HG03354 (cell line): ENCODE measurements around the gene RPS6KL1.
A peak's percentile ranks its signal among the peaks of the same experiment; 100 is the strongest.
"Not testable (repeated sequence)": the region's sequence is repeated elsewhere in the genome, so short reads cannot be mapped to it uniquely, and the experiment has no call there.

ENCODE experiments used
- ATAC-seq: cut with Tn5 transposase; IDR thresholded peaks from one replicate; pipeline ENCODE4 v1.9.1; 2021; ENCODE audit warnings: mild to moderate bottlenecking; ENCODE audit not compliant: unreplicated experiment, poor library complexity, severe bottlenecking

RPS6KL1 gene

GRCh38 chr14:74938531-74939495 lies 15.8 kb upstream of the RPS6KL1 start:
- ATAC-seq, result no peak

GRCh38 chr14:74937171-74937570 lies 14.1 kb upstream of the RPS6KL1 start:
- ATAC-seq, result no peak

DNA sequence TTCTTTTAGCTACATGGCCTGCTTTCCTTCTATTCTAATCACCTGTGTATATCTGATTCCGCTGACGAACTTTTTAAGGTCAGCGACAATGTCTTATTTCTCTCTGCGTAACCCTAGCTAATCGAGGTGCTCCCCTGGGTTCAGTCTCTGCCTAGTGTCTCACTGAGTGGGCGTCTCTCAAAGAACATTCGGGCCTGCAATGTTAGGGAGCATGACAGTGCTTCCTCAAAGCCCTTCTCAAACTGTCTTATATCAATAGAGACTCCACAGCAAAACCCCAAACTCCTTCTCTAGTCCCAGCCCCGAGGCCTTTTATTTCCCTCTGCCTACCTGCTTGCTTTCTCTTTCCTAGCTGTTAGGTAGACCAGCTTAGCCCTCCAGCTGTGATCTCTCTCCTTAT lies 13.7 kb upstream of the RPS6KL1 start:
- no peak for ATAC-seq

GRCh38 chr14:74936151-74936550 lies 13.1 kb upstream of the RPS6KL1 start:
- no peak for ATAC-seq

DNA sequence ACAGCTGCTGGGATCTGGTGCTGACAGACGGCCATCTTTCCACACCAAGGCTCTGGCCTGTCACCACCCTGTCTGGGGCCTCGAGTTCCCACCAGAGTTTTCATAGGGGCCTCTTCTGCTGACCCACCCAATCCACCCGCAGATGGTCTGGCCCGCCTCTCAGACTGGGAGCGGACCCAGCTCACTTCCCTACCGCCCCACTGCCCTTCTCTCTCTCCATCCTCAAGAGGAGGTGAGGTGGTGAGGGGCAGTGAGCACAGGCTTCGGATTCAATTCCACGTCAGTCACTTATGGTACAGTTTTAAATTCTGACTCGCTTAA lies 12.3 kb upstream of the RPS6KL1 start:
- ATAC-seq, result no peak

DNA sequence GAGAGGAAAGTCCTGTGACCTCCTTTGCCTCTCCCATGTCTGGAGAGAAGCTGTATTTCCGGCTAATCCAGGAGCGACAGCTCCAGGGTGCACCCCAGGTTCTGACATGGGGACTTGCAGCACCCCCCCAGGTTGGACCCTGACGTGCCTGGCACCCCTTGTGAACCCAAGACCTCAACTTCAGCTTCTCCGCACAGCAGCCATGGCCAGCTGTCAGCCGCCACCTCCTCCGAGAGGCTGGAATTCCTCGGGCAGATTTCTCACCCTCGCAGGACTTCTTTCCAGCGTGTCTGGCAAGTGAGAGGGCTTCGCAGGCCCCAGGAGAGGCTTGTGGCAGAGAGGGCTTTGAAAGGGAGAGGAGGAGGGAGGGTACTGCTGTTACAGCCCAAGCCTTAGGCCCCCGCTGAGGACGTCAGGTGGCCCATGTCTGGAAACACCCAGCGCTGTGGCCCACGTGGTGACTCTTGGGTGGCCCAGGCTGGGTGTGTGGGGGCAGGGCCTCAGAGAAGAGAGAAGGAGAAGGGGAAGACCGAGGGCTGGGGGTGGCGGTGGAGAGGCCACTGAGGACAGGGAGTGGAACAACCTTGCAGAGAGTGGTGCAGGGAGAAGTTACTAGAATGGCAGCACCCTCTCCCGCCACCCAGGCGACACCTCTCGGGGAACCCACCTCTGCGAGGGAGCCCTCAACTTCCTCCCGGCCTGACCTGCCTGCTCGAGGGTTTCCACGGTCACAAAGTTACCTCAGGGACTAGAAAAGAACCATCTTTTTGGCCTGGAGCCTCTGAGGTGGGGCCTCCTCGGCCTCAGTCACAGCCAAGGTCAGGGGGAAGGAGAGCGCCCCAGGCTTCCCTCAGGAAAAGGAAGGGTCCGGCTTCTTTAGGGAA lies 11.7 kb upstream of the RPS6KL1 start:
- ATAC-seq, result peak; percentile 47

GRCh38 chr14:74934041-74934440 lies 11.0 kb upstream of the RPS6KL1 start:
- no peak for ATAC-seq

DNA sequence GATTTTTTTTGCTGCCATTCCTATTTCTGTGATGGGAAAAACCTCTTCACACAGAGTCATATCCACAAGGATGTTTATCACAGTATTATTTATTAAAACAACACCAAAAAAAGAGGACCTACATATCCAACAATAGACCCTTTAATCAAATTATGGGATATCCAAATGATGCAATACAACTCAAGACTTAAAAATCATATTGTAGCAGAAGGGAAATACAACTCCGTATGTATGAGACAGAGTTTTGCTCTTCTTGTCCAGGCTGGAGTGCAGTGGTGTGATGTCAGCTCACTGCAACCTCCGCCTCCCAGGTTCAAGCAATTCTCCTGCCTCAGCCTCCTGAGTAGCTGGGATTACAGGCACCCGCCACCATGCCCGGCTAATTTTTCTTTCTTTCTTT lies 9.9 kb upstream of the RPS6KL1 start:
- not testable (repeated sequence) for ATAC-seq

- no peak for ATAC-seq
Measured at GRCh38 chr14:74932401-74932901, 9.4 kb upstream of the RPS6KL1 start.

DNA sequence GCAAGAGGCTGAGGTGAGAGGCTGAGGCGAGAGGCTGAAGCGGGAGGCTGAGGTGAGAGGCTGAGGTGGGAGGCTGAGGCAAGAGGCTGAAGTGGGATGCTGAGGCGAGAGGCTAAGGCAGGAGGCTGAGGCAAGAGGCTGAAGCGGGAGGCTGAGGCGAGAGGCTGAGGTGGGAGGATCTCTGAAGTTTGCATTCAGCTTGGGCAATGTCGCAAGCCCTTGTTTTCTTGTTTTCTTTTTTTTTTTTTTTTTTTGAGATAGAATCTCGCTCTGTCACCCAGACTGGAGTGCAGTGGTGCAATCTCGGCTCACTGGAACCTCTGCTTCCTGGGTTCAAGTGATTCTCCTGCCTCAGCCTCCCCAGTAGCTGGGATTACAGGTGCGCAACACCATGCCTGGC lies 8.7 kb upstream of the RPS6KL1 start:
- not testable (repeated sequence) for ATAC-seq

- no peak for ATAC-seq
Measured at GRCh38 chr14:74929242-74929641, 6.2 kb upstream of the RPS6KL1 start.

- no peak for ATAC-seq
Measured at GRCh38 chr14:74927225-74927624, 4.2 kb upstream of the RPS6KL1 start.

- no peak for ATAC-seq
Measured at GRCh38 chr14:74924061-74924460, 1.0 kb upstream of the RPS6KL1 start.

DNA sequence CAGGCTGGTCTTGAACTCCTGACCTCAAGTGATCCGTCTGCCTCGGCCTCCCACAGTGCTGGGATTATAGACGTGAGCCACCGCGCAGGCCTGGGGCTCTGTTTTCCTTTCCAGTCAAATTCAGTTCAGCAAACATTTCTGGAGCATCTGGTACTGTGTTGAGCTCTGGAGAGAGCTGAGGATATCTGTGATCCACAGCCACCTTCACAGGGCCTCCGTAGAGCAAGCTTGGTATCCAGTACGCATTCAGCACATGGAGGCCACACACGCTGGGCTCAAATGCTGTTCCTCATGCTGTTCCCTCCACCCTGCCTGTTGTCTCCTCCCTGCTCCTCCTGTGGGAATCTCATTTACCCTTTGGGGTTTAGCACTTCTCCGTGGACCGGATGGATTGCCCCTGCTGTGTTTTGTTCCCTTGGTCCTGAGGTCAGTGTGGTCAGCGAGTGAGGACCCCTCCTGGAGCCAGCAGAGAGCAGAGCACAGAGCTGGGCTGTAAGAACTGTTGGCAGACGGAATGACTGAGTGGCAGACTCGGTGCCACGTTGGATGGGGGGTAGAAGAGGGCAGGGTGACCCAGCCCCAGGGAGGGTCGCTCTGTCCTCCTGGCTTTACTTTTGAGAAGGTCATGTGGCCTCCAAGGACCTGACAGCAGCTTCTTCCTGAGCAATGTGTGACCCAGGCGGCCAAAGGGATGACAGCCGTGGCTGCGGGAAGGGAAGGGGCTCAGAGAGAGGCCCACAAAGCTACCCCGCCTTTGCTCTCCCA lies 891 bp downstream of the RPS6KL1 start:
- no peak for ATAC-seq

GRCh38 chr14:74921053-74921620 lies 1.9 kb downstream of the RPS6KL1 start:
- no peak for ATAC-seq

GRCh38 chr14:74920281-74920680 lies 2.8 kb downstream of the RPS6KL1 start:
- no peak for ATAC-seq

DNA sequence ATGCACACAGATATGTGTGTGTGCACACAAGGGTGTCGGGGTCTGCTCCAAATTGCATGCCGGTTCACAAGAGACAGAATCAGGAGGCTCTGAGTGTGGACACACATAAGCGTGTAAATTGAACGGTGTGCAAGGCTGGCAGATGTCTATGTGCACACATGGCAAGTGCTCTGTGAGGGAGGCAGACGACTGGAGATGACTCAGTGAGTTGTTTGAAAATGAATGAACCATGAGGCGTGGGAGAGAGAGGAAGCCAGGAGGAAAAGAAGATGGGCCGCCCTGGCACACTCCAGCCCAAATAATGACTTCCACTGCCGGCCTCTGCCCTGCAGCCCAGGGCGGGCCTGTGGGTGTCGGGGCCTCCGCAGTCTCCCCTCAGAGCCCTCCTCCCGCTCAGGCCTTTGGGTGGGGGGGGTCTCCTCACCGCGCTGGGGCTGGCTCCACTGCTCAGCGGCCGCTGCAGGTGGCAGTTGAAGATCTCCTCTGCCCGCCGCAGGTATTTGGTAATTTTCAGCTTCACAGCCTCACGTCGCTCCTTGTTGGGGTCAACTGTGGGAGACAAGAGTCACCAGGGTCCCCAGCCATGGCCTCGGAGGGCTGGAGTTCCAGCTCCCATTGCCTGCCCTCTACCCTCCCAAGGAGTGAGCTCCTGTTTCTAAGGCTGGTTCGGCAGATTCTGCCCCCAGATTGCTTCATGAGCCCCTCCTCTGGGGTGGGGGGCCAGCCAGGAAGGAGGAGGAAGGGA lies 3.5 kb downstream of the RPS6KL1 start:
- no peak for ATAC-seq

GRCh38 chr14:74918380-74918779 lies 4.7 kb downstream of the RPS6KL1 start:
- ATAC-seq, result no peak

DNA sequence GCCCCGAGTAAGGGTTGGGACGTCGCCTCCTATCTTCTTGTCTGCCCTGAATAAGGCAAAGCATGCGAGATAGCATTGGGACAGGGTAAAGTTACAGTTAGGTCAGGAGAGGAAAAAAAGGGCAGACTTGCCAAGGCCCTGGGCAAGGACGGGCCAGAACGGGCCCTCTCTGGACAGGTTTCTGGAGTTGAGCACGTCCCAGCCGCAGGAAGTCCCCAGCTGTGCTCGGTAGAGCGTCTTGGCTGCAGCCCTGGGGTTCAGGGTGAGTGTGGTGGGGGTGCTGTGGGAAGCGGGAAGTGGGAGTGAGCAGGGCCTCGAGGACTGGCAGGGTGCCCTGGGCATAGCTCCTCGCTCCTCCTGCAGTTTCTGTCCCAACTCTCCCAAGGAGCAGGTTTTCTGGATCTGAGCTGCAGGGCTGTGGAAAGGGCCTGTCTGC lies 5.4 kb downstream of the RPS6KL1 start:
- no peak for ATAC-seq
